Progenitor cell of endocrine pancreas (in vitro differentiated cells): ENCODE measurements around the gene PNMA5. TPM values are rescaled to one million over a fixed set of nuclear protein-coding genes. Genes with fewer than 3 reads are reported as not detected.
"Not testable (repeated sequence)": the region's sequence is repeated elsewhere in the genome, so short reads cannot be mapped to it uniquely, and the experiment has no call there.

Source experiments
- DNase-seq: peaks from one replicate; pipeline ENCODE4 v3.0.0; 2021; ENCODE audit warnings: low spot score; ENCODE audit not compliant: unreplicated experiment
- H3K27ac Mint-ChIP-seq: 2 replicates; pipeline ENCODE4 v1.8.0; 2021; ENCODE audit warnings: mild to moderate bottlenecking, moderate library complexity, mixed read lengths
- H3K27me3 Mint-ChIP-seq: 2 replicates; pipeline ENCODE4 v1.8.0; 2021; ENCODE audit warnings: mixed read lengths
- H3K36me3 Mint-ChIP-seq: 2 replicates; pipeline ENCODE4 v1.8.0; 2022; ENCODE audit warnings: mixed read lengths; ENCODE audit not compliant: insufficient read depth
- H3K4me1 Mint-ChIP-seq: 2 replicates; pipeline ENCODE4 v1.8.0; 2021; ENCODE audit warnings: low read depth, mixed read lengths
- H3K4me3 Mint-ChIP-seq: 2 replicates; pipeline ENCODE4 v1.8.0; 2021; ENCODE audit warnings: low read depth, mild to moderate bottlenecking, moderate library complexity, mixed read lengths
- H3K9me3 Mint-ChIP-seq: 2 replicates; pipeline ENCODE4 v1.8.0; 2021; ENCODE audit warnings: low read depth, mixed read lengths
- total RNA-seq: library from RNA; stranded (reverse); gene quantifications from 2 replicates; pipeline ENCODE4 v1.2.1, GENCODE V29; 2021
- TF ChIP-seq, protein P1 (sequence below): fragments of 200-600 bp; sonication (generic); IDR thresholded peaks from one replicate; pipeline ENCODE4 v1.5.0; 2021; ENCODE audit warnings: antibody characterized with exemption, mild to moderate bottlenecking; ENCODE audit not compliant: unreplicated experiment

PNMA5 gene
- total RNA-seq, 1 donor from 2014 or later: not detected

- TF ChIP-seq, protein P1, sequence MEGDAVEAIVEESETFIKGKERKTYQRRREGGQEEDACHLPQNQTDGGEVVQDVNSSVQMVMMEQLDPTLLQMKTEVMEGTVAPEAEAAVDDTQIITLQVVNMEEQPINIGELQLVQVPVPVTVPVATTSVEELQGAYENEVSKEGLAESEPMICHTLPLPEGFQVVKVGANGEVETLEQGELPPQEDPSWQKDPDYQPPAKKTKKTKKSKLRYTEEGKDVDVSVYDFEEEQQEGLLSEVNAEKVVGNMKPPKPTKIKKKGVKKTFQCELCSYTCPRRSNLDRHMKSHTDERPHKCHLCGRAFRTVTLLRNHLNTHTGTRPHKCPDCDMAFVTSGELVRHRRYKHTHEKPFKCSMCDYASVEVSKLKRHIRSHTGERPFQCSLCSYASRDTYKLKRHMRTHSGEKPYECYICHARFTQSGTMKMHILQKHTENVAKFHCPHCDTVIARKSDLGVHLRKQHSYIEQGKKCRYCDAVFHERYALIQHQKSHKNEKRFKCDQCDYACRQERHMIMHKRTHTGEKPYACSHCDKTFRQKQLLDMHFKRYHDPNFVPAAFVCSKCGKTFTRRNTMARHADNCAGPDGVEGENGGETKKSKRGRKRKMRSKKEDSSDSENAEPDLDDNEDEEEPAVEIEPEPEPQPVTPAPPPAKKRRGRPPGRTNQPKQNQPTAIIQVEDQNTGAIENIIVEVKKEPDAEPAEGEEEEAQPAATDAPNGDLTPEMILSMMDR: no peak
- Mint-ChIP-seq H3K4me3 (no peak overlapping the region), H3K27ac (no peak overlapping the region), H3K36me3 (peaks cover 1% of the 10 kb centered on the region), H3K9me3 (peaks cover 5% of the 10 kb centered on the region), H3K4me1 (no peaks in the 10 kb centered on the region), H3K27me3 (no peaks in the 10 kb centered on the region)
- DNase-seq: no peak
Observed at GRCh38 chrX:152992115-152992514, 1.8 kb downstream of the PNMA5 start.

GRCh38 chrX:152991123-152991522 is 2.8 kb downstream of the PNMA5 start:
- H3K4me3 Mint-ChIP-seq: no peak overlapping the region
- H3K9me3 Mint-ChIP-seq: peaks cover 3% of the 10 kb centered on the region
- TF ChIP-seq, protein P1: no peak
- DNase-seq: no peak
- H3K4me1 Mint-ChIP-seq: no peaks in the 10 kb centered on the region
- H3K27me3 Mint-ChIP-seq: no peaks in the 10 kb centered on the region
- no peak overlapping the region for H3K27ac Mint-ChIP-seq
- H3K36me3 Mint-ChIP-seq: peaks cover 1% of the 10 kb centered on the region

GRCh38 chrX:152989292-152989658 is 4.6 kb downstream of the PNMA5 start:
- Mint-ChIP-seq H3K9me3 (no peaks in the 10 kb centered on the region), H3K4me3 (no peak overlapping the region), H3K27ac (no peak overlapping the region), H3K27me3 (no peaks in the 10 kb centered on the region), H3K4me1 (no peaks in the 10 kb centered on the region), H3K36me3 (peaks cover 1% of the 10 kb centered on the region)
- no peak for DNase-seq
- TF ChIP-seq, protein P1: no peak

DNA sequence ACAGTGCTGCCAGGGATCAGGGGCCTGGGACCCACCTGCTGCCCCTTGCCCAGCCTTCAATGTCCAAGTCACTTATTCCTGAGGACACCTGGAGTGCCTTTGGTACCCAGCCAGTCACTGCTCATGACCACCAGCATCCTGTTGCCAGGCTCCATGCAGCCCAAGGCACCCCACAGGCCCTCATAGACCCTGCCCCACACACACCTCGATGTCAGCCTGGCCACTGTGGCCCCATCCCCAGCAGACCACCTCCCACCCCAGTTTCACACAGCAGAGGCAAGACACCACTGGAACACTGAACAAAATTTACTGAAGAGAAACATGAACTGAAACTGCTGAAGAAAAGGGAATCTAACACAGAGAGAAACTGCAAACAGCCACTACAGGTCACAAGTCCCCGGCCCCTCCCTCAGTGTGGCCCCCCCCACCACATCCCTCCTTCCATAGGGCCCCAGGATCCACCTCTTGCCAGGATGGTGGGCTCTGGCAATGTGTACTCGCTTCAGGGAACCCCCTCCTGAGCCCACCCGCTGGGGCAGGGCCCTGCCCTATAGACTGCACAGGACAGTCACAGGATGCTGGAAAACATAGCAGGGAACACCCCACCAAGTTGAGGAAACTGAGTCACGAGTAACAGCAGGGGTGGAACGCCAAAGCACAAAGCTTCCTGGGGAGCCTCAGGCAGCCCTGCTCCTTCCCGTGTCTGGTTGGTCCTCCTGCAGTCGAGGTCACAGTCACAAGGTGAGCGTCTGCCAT is 5.2 kb downstream of the PNMA5 start:
- Mint-ChIP-seq H3K4me3 (no peak overlapping the region), H3K9me3 (no peaks in the 10 kb centered on the region)
- TF ChIP-seq, protein P1: no peak

GRCh38 chrX:152987801-152988200 is 6.1 kb downstream of the PNMA5 start:
- Mint-ChIP-seq H3K4me1 (no peaks in the 10 kb centered on the region), H3K4me3 (no peak overlapping the region), H3K27ac (no peak overlapping the region), H3K36me3 (peaks cover 1% of the 10 kb centered on the region), H3K27me3 (no peaks in the 10 kb centered on the region), H3K9me3 (no peaks in the 10 kb centered on the region)
- TF ChIP-seq, protein P1: no peak
- DNase-seq: no peak

More for the DNA sequence above, 5.2 kb downstream of the PNMA5 start:
- DNase-seq: no peak
- no peaks in the 10 kb centered on the region for H3K27me3 Mint-ChIP-seq
- H3K4me1 Mint-ChIP-seq: no peaks in the 10 kb centered on the region
- H3K27ac Mint-ChIP-seq: no peak overlapping the region
- H3K36me3 Mint-ChIP-seq: peaks cover 1% of the 10 kb centered on the region

- not testable (repeated sequence) for H3K36me3 Mint-ChIP-seq, DNase-seq, H3K27me3 Mint-ChIP-seq, H3K9me3 Mint-ChIP-seq, H3K4me1 Mint-ChIP-seq, H3K4me3 Mint-ChIP-seq, H3K27ac Mint-ChIP-seq
Observed at GRCh38 chrX:152987156-152987555, 6.8 kb downstream of the PNMA5 start.

GRCh38 chrX:152985383-152985782 is 8.5 kb downstream of the PNMA5 start:
- H3K9me3 Mint-ChIP-seq, H3K4me3 Mint-ChIP-seq, H3K4me1 Mint-ChIP-seq, H3K27ac Mint-ChIP-seq, H3K27me3 Mint-ChIP-seq, H3K36me3 Mint-ChIP-seq, DNase-seq: not testable (repeated sequence)
